Non-pigmented ciliary epithelial cell (primary cell): ENCODE data around the gene DGCR6L.
"Not testable (repeated sequence)": the region's sequence is repeated elsewhere in the genome, so short reads cannot be mapped to it uniquely, and the experiment has no call there.

Experiments used
- DNase-seq: peaks from one replicate; pipeline ENCODE4 v3.0.0-alpha.2; 2010; ENCODE audit warnings: low read depth

Gene DGCR6L

GRCh38 chr22:20291604-20292063, 28.2 kb downstream of the DGCR6L start:
- DNase-seq = no peak

GRCh38 chr22:20291249-20291586, 28.6 kb downstream of the DGCR6L start:
- DNase-seq = no peak

GRCh38 chr22:20290578-20291248, 29.1 kb downstream of the DGCR6L start:
- DNase-seq = no peak

GRCh38 chr22:20290045-20290392, 29.8 kb downstream of the DGCR6L start:
- DNase-seq = no peak

- DNase-seq = not testable (repeated sequence)
Measured at GRCh38 chr22:20289182-20290044, 30.4 kb downstream of the DGCR6L start.

GRCh38 chr22:20286784-20287423, 33.0 kb downstream of the DGCR6L start:
- not testable (repeated sequence) for DNase-seq

- not testable (repeated sequence) for DNase-seq
Measured at GRCh38 chr22:20286312-20286660, 33.6 kb downstream of the DGCR6L start.

- DNase-seq = not testable (repeated sequence)
Measured at GRCh38 chr22:20285473-20286311, 34.2 kb downstream of the DGCR6L start.

- DNase-seq = no peak
Measured at GRCh38 chr22:20284471-20285086, 35.3 kb downstream of the DGCR6L start.

GRCh38 chr22:20283674-20284066, 36.2 kb downstream of the DGCR6L start:
- no peak for DNase-seq

- DNase-seq = no peak
Measured at GRCh38 chr22:20282901-20283673, 36.8 kb downstream of the DGCR6L start.

- no peak for DNase-seq
Measured at GRCh38 chr22:20281891-20282290, 38.0 kb downstream of the DGCR6L start.

GRCh38 chr22:20281473-20281872, 38.4 kb downstream of the DGCR6L start:
- DNase-seq = not testable (repeated sequence)

GRCh38 chr22:20280866-20281265, 39.0 kb downstream of the DGCR6L start:
- no peak for DNase-seq

GRCh38 chr22:20280163-20280562, 39.7 kb downstream of the DGCR6L start:
- DNase-seq = not testable (repeated sequence)

GRCh38 chr22:20279662-20280134, 40.2 kb downstream of the DGCR6L start:
- no peak for DNase-seq

- DNase-seq = not testable (repeated sequence)
Measured at GRCh38 chr22:20278726-20279490, 41.0 kb downstream of the DGCR6L start.

- DNase-seq = not testable (repeated sequence)
Measured at GRCh38 chr22:20277936-20278635, 41.8 kb downstream of the DGCR6L start.

- DNase-seq = no peak
Measured at GRCh38 chr22:20276468-20276867, 43.4 kb downstream of the DGCR6L start.
